ENCODE measurements around the gene C17orf113.
"Not testable (repeated sequence)": the region's sequence is repeated elsewhere in the genome, so short reads cannot be mapped to it uniquely, and the experiment has no call there.

Gene C17orf113

GRCh38 chr17:42013740-42014139 lies 36.7 kb downstream of the C17orf113 start:
- not testable (repeated sequence) for FAIRE-seq

DNA sequence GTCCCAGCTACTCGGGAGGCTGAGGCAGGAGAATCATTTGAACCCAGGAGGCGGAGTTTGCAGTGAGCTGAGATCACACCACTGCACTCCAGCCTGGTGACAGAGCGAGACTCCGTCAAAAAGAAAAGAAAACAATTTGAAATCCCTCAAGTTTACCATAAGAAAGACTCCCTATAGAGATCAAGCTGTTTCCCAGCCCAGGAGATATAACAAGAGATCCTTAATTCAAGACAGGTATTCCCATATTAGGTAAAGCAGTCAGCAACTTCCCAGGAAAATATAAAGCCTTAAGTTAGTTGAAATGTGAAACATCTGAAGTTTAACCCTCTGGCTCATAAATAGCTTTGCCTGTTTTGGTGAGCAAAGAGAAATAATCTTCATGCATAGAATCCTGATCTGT lies 38.0 kb downstream of the C17orf113 start:
- FAIRE-seq, result not testable (repeated sequence)

DNA sequence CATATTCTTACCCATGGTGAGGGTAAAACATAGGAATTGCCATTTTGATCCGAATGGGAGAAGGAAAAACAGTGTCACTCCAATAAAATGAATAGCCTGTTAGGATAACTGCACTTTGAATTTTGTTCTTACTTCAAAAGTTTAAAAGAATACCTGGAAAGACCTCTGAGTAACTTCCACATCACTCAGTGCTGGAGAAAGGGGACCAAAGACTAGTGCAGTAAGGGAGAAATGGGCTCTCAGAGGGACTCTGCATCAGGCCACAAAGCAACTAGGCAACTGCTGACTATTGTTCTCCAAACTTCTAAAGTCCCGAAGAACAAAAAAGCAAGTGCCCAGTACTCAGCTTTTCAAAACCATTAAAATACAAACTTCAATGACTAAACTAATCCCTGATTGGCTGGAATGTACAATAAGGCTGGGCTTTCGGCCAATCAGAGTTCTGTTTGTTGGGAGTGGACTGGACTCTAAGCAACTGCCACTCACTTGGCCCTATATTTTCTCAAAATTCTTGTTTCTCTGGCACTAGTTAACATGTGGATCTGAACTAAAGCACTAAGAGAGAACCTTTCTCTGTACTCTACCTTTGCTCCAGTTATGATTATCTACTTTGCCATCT lies 39.4 kb downstream of the C17orf113 start:
- no peak for FAIRE-seq

DNA sequence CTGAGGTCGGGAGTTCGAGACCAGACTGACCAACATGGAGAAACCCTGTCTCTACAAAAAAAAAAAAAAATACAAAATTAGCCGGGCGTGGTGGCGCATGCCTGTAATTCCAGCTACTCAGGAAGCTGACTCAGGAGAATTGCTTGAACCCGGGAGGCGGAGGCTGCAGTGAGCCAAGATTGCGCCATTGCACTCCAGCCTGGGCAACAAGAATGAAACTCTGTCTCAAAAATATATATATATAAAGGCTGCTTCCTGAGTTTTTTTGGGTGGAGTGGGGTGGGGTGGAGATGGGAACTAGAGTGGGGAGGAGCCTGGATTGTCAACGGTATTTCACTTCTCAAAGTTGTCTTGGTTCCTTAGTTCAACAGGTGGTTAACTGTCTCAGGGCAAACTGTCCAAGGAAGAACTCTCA lies 40.1 kb downstream of the C17orf113 start:
- FAIRE-seq, result not testable (repeated sequence)

DNA sequence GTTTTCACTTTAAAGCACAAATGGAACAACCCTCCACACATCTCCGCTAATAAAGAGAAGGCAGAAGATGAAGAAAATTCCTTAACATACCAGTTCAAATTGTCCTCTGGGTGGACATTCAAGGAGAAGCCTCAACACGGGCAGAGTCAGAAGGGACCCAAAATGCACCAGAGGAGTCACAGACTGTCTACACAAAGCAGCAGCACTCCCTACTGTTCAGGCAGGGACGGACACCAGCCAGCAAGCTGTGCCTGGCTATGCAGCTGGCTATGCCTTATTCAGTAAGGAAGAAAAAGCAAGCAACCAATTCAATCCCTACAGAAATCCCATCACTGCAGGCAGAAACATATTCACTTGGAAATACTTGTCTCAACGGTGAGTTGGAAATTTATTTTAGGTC lies 41.2 kb downstream of the C17orf113 start:
- FAIRE-seq, result no peak

GRCh38 chr17:42005166-42005565 lies 45.2 kb downstream of the C17orf113 start:
- no peak for FAIRE-seq

DNA sequence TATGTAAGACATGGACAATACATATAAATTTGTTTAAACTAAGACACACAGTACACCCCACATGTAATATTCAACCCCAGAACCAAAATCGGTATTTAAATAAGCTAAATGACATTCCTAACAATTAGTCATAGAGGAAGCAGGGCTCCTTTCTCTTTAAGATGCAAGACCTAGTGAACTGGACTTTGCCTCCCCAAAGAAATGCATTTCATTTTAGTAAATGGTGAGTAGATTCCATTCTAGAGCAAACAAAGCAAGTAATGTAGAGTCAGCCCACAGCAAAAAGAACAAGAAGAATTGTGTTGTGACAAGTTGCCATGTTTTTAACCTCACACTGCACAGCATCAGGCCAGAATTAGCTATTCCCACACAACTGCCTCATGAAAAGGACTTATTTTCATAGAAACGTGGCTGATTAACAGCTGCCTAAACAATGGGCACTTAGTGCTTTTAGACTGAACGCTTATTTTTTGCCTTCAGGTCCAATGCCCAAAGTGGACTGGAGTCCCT lies 47.6 kb downstream of the C17orf113 start:
- no peak for FAIRE-seq

DNA sequence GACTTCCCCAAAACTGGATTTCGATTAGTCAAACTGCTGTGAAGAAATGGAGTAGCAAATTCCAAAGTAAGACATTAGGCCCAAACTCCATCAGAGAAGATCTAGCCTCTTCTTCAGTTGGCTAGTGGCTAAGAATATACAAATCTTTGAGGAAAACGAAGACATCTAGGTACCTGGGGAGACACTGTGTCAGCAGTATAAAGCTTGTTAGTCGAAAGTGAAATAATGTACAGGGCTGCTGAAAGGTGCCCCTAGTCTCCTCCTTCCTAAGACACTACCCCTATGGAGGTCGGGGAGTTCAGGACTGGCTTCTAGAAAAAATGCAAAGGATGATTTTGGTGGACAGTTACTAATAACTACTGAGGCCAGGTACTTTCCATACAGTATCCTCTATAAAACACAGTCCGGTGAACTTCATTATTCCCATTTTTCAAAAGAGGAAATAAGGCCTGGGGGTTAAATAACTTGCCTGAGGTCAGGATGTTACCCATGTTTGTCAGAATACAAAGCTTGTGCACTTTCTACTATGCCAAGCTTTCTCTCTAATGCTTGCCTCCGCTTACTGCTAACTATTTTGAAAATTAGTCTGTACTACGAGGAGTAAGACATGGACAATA lies 48.1 kb downstream of the C17orf113 start:
- no peak for FAIRE-seq

DNA sequence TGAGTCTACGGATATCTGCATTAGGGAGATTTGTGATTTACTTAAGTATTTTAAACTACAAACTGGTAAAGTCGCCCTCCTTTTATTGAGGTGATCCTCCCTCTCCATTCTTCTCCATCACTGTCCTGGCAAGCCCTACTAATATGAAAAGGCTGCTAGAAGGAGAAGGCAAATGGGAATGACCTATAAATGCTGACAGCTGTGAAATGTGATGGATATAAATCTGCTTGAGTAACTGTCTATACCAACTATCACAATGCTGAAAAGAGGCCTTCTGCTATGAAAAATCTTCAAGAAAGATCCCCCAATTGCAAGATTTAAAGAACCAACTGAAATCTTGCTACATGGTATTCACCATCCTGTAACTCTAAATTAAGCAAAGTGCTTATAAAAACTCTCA lies 48.7 kb downstream of the C17orf113 start:
- no peak for FAIRE-seq

DNA sequence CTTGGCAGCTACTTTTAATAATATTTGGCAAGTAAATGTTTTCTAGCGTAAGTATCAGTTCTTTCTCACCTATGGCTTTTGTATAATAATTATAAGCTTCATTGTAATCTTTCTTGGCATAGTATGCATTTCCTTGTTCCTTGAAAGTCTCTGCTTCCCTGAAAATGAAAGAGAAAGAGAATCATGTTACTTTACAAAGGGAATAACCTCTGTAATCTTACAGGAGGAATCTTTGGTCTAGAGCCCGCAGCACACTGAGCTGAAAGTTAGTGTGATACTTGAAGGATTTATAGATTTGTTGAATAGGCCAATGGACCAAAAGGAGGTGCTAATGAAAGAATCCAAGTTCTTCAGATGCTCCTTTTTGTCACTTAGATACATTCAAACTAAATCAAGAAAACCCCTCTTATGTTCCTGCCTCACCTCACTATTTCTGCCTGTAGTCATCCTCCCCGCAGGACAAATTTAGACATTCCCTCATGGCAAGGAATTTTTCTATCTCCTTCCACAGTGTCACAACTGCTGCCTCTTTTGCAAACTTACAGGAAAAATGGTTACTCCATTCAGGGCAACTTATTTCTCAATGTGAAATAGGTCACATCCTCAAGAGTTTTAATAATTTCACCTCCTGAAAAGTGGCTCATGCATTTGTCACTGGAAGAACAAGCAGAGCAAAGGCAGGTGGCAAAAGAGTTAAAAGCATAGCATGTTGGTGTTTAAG lies 49.8 kb downstream of the C17orf113 start:
- FAIRE-seq, result no peak

- FAIRE-seq, result no peak
Measured at GRCh38 chr17:41998497-41998896, 51.9 kb downstream of the C17orf113 start.

DNA sequence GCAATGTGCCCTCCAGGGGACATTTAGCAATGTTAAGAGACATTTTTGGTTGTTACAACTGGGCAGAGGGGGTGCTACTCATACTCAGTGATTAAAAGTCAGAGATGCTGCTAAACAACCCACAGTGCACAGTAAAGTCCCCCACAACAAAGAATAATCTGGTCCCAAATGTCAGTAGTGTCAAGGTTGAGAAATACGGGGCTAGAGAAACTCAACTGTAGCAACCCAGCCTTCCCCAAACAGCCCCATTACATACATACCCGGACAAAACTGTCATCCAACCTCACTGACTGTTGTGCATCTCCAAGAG lies 53.6 kb downstream of the C17orf113 start:
- FAIRE-seq, result no peak

DNA sequence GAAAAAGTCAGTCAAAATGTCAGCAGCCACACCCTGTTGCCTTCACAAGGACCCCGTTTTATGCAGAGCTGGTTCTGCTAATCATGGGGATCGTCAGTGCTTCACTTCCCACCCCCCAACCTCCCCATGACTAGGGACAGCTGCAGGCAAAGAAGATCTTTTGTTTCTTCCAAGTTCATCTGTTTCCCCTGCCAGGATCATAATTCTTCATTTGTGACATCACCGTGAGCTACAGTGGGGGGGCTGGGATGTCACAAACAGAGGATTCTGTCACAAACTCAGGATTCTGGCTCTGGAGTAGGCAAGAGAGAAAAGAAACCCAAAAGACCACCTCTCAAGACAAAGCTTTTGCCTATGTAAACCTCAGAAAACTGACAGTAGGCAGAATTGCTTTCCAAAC lies 57.8 kb downstream of the C17orf113 start:
- FAIRE-seq, result no peak

DNA sequence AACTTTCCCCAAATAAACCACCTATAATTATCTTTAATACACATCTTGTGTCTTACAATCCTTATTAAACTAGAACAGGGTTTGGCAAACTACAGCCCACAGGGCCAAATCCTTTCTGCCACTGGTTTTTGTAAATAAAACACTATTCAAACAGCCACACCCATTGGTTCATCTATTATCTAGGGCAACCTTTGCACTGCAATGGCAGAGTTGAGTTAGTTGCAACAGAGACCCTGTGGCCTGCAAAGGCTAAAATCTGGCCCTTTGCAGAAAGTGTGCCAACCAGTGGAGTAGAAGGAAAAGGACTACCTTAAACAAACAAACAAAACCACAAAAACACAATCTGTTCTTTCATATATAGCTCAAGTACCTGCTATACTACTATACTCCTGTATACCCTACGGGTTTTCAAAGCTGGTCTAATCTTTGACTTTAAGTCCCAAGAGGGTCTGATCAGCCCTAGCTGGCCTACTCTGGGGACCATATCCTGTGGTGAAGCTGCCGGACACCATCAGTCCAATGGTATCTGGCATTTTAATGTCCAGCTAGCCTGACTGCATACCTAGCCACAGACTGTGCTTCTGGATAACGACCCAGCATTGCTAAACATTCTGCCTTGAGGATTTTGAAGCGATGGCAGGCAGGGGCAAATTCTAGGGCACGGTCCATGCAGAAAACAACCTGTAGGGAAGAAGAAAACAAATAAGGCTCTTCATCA lies 60.5 kb downstream of the C17orf113 start:
- no peak for FAIRE-seq

- FAIRE-seq, result no peak
Measured at GRCh38 chr17:41988418-41988817, 62.0 kb downstream of the C17orf113 start.
